Common myeloid progenitor, CD34-positive (primary cell): Measurements from ENCODE around the gene CDH23.
A peak's percentile ranks its signal among the peaks of the same experiment; 100 is the strongest.
"Not testable (repeated sequence)": the region's sequence is repeated elsewhere in the genome, so short reads cannot be mapped to it uniquely, and the experiment has no call there.

Experiments used
- CTCF ChIA-PET: fragments of 350-600 bp; sonication (Branson Sonifier 250); formaldehyde crosslinking; loops from one replicate; lab custom pipeline; 2021; ENCODE audit warnings: antibody characterized with exemption; lab: Charles Lee
- POLR2A ChIA-PET: fragments of 350-600 bp; sonication (Branson Sonifier 250); formaldehyde crosslinking; loops from one replicate; lab custom pipeline; 2021; ENCODE audit warnings: antibody characterized with exemption; lab: Charles Lee
- DNase-seq, 3 donors: peaks; one replicate each; pipeline versions ENCODE4 v3.0.0 to v3.0.0-alpha.2; 2013
- H3K27ac ChIP-seq, 2 experiments: 1 replicate in 1 of 2; 2 replicates in 1 of 2; pipeline ENCODE4 v1.7.0; 2013; ENCODE audit warnings: inconsistent platforms in 2 of 2, low read length in 2 of 2, mild to moderate bottlenecking in 2 of 2, low read depth in 1 of 2, moderate library complexity in 1 of 2; ENCODE audit not compliant: severe bottlenecking in 2 of 2, insufficient read depth in 1 of 2, poor library complexity in 1 of 2
- H3K27me3 ChIP-seq, 5 experiments: replicated peaks in 2 of 5; 1 replicate in 3 of 5; 2 replicates in 2 of 5; pipeline versions ENCODE4 v1.6.1 to v1.7.0; 2013; ENCODE audit warnings: low read length in 4 of 5, mild to moderate bottlenecking in 2 of 5, moderate library complexity in 2 of 5, inconsistent platforms in 1 of 5; ENCODE audit not compliant: insufficient read depth in 5 of 5, control insufficient read depth in 4 of 5
- H3K36me3 ChIP-seq, 4 experiments: 1 replicate in 2 of 4; 2 replicates in 2 of 4; pipeline versions ENCODE4 v1.6.1 to v1.7.0; 2013; ENCODE audit warnings: low read length in 3 of 4, control low read depth in 1 of 4, mild to moderate bottlenecking in 1 of 4; ENCODE audit not compliant: control insufficient read depth in 4 of 4, insufficient read depth in 4 of 4
- H3K4me1 ChIP-seq, 4 experiments: 1 replicate in 3 of 4; 2 replicates in 1 of 4; pipeline versions ENCODE4 v1.6.1 to v1.7.1; 2013; ENCODE audit warnings: low read length in 3 of 4, mild to moderate bottlenecking in 3 of 4, control low read depth in 1 of 4, inconsistent platforms in 1 of 4, moderate library complexity in 1 of 4; ENCODE audit not compliant: control insufficient read depth in 4 of 4, insufficient read depth in 4 of 4; ENCODE audit errors: control extremely low read depth in 1 of 4
- H3K4me3 ChIP-seq, 7 experiments: 1 replicate in 4 of 7; 2 replicates in 3 of 7; pipeline versions ENCODE4 v1.5.1 to v1.7.0; 2013; ENCODE audit warnings: mild to moderate bottlenecking in 7 of 7, low read length in 6 of 7, moderate library complexity in 6 of 7, inconsistent platforms in 2 of 7, low read depth in 2 of 7, control low read depth in 1 of 7; ENCODE audit not compliant: insufficient read depth in 4 of 7, control insufficient read depth in 1 of 7; ENCODE audit errors: extremely low read depth in 1 of 7
- H3K9me3 ChIP-seq, 5 experiments: 1 replicate in 4 of 5; 2 replicates in 1 of 5; pipeline versions ENCODE4 v1.6.1 to v1.7.1; 2013; ENCODE audit warnings: low read length in 4 of 5, mild to moderate bottlenecking in 2 of 5, inconsistent platforms in 1 of 5, low read depth in 1 of 5, moderate library complexity in 1 of 5; ENCODE audit not compliant: control insufficient read depth in 4 of 5, insufficient read depth in 2 of 5; ENCODE audit errors: control extremely low read depth in 1 of 5
- WGBS: methylation state at CpG from one replicate; pipeline ENCODE4 v1.1.5; 2013; ENCODE audit not compliant: insufficient coverage; 5-methylcytosine and 5-hydroxymethylcytosine counted together

Gene CDH23

GRCh38 chr10:71353639-71354038, 43.1 kb upstream of the CDH23 start:
- H3K27ac ChIP-seq: no peak overlapping the region
- 90% methylated on average over 3 of the region's 9 CpGs for WGBS
- DNase-seq: no peak
- H3K36me3 ChIP-seq: peaks cover 5 to 59% (median 16%) of the 10 kb centered on the region in 4 experiments
- ChIA-PET CTCF (no interaction called here), POLR2A (no interaction called here)
- no peaks in the 10 kb centered on the region for H3K27me3 ChIP-seq
- no peaks in the 10 kb centered on the region for H3K9me3 ChIP-seq
- H3K4me1 ChIP-seq: peaks cover 0 to 10% (median 4%) of the 10 kb centered on the region in 4 experiments
- no peak overlapping the region for H3K4me3 ChIP-seq

GRCh38 chr10:71354776-71355175, 41.9 kb upstream of the CDH23 start:
- H3K4me3 ChIP-seq: no peak overlapping the region
- POLR2A ChIA-PET: no interaction called here
- CTCF ChIA-PET: no interaction called here
- 91% methylated on average over 7 of the region's 7 CpGs for WGBS
- no peak for DNase-seq
- H3K36me3 ChIP-seq: peaks cover 4 to 67% (median 18%) of the 10 kb centered on the region in 4 experiments
- no peaks in the 10 kb centered on the region for H3K27me3 ChIP-seq
- peaks cover 0 to 19% (median 5%) of the 10 kb centered on the region in 4 experiments for H3K4me1 ChIP-seq
- H3K27ac ChIP-seq: no peak overlapping the region
- H3K9me3 ChIP-seq: peaks cover 0 to 1% (median 0%) of the 10 kb centered on the region in 5 experiments

- Histone ChIP-seq H3K4me1 (peaks cover 0 to 19% (median 5%) of the 10 kb centered on the region in 4 experiments), H3K9me3 (peaks cover 0 to 2% (median 0%) of the 10 kb centered on the region in 5 experiments), H3K27ac (no peak overlapping the region), H3K27me3 (no peaks in the 10 kb centered on the region), H3K4me3 (no peak overlapping the region), H3K36me3 (peaks cover 3 to 74% (median 16%) of the 10 kb centered on the region in 4 experiments)
- DNase-seq: no peak
- POLR2A ChIA-PET: no interaction called here
- WGBS: 98% methylated on average over 12 of the region's 12 CpGs
- CTCF ChIA-PET: no interaction called here
These were observed 40.8 kb upstream of the CDH23 start for GRCh38 chr10:71355886-71356285.

GRCh38 chr10:71357792-71358265, 38.9 kb upstream of the CDH23 start:
- no peak overlapping the region for H3K27ac ChIP-seq
- POLR2A ChIA-PET: interaction anchor here (0.8 kb wide), 1 partner anchor 11 kb away, joined by 3 read pairs; no protein-coding TSS in a partner anchor
- 76% methylated on average over 6 of the region's 7 CpGs for WGBS
- H3K9me3 ChIP-seq: peaks cover 0 to 2% (median 0%) of the 10 kb centered on the region in 5 experiments
- DNase-seq: peak in 2 of 3 donors; percentile 43 to 61
- no peaks in the 10 kb centered on the region for H3K27me3 ChIP-seq
- peaks cover 0 to 19% (median 5%) of the 10 kb centered on the region in 4 experiments for H3K4me1 ChIP-seq
- CTCF ChIA-PET: interaction anchor here (0.6 to 2.4 kb wide), 6 partner anchors 8 to 335 kb away, joined by 3 to 12 read pairs (median 4); partner anchors contain the start of gene SLC29A3
- H3K4me3 ChIP-seq: no peak overlapping the region
- peaks cover 3 to 74% (median 25%) of the 10 kb centered on the region in 4 experiments for H3K36me3 ChIP-seq

GRCh38 chr10:71358277-71358676, 38.4 kb upstream of the CDH23 start:
- peak in 2 of 3 donors; percentile 45 to 59 for DNase-seq
- POLR2A ChIA-PET: interaction anchor here (0.8 kb wide), 1 partner anchor 11 kb away, joined by 3 read pairs; no protein-coding TSS in a partner anchor
- WGBS: 72% methylated on average over 7 of the region's 8 CpGs
- Histone ChIP-seq H3K4me3 (no peak overlapping the region), H3K27ac (peak overlapping the region in 1 of 2 experiments; percentile 25), H3K4me1 (peaks cover 0 to 19% (median 5%) of the 10 kb centered on the region in 4 experiments), H3K36me3 (peaks cover 2 to 74% (median 25%) of the 10 kb centered on the region in 4 experiments), H3K9me3 (peaks cover 0 to 2% (median 0%) of the 10 kb centered on the region in 5 experiments), H3K27me3 (no peaks in the 10 kb centered on the region)
- CTCF ChIA-PET: interaction anchor here (0.6 to 2.4 kb wide), 5 partner anchors 18 to 539 kb away, joined by 3 to 12 read pairs (median 3); partner anchors contain the start of gene SLC29A3

- not testable (repeated sequence) for H3K9me3 ChIP-seq, H3K27me3 ChIP-seq, H3K27ac ChIP-seq, DNase-seq, H3K4me3 ChIP-seq
- POLR2A ChIA-PET: interaction anchor here (0.6 kb wide), 1 partner anchor 434 kb away, joined by 3 read pairs; no protein-coding TSS in a partner anchor
- Histone ChIP-seq H3K4me1 (peaks cover 0 to 19% (median 5%) of the 10 kb centered on the region in 4 experiments), H3K36me3 (peaks cover 2 to 70% (median 24%) of the 10 kb centered on the region in 4 experiments)
- CTCF ChIA-PET: interaction anchor here (1.0 to 2.4 kb wide), 3 partner anchors 17 to 538 kb away, joined by 3 to 12 read pairs (median 4); partner anchors contain the start of gene SLC29A3
- 96% methylated on average over 10 of the region's 10 CpGs for WGBS
These were observed 37.8 kb upstream of the CDH23 start for GRCh38 chr10:71358906-71359305.
